Ishikawa (cell line): ENCODE data around the gene TRRAP.

Experiments used
- CEBPB ChIP-seq: IDR thresholded peaks from 2 replicates; pipeline ENCODE4 v1.6.1; 2012
- CREB1 ChIP-seq: IDR thresholded peaks from 2 replicates; pipeline ENCODE4 v1.6.1; 2012; ENCODE audit warnings: low read depth
- EP300 ChIP-seq: IDR thresholded peaks from 2 replicates; pipeline ENCODE4 v1.6.1; 2012; ENCODE audit warnings: borderline replicate concordance
- FOXM1 ChIP-seq: IDR thresholded peaks from 2 replicates; pipeline ENCODE4 v1.6.1; 2012; ENCODE audit warnings: low read depth, borderline replicate concordance
- NFIC ChIP-seq: IDR thresholded peaks from 2 replicates; pipeline ENCODE4 v1.6.1; 2012
- TAF1 ChIP-seq: IDR thresholded peaks from 2 replicates; pipeline ENCODE4 v1.6.1; 2012; ENCODE audit warnings: low read depth, mild to moderate bottlenecking
- TCF12 ChIP-seq: IDR thresholded peaks from 2 replicates; pipeline ENCODE4 v1.6.1; 2012; ENCODE audit warnings: low read depth
- YY1 ChIP-seq: IDR thresholded peaks from 2 replicates; pipeline ENCODE4 v1.6.1; 2012; ENCODE audit warnings: low read depth
- ZBTB7A ChIP-seq: IDR thresholded peaks from 2 replicates; pipeline ENCODE4 v1.6.1; 2012; ENCODE audit warnings: low read depth
- TF ChIP-seq, protein P1 (sequence below): IDR thresholded peaks from 2 replicates; pipeline ENCODE4 v1.6.1; 2012
- TF ChIP-seq, protein P2 (sequence below): IDR thresholded peaks from 2 replicates; pipeline ENCODE4 v1.6.1; 2012; ENCODE audit warnings: low read depth, mild to moderate bottlenecking

- TF ChIP-seq EP300 (no peak), ZBTB7A (no peak), YY1 (no peak), TCF12 (no peak), CREB1 (no peak), CEBPB (no peak), TAF1 (no peak), NFIC (no peak), FOXM1 (no peak)
- TF ChIP-seq, protein P1, sequence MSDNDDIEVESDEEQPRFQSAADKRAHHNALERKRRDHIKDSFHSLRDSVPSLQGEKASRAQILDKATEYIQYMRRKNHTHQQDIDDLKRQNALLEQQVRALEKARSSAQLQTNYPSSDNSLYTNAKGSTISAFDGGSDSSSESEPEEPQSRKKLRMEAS = no peak
- TF ChIP-seq, protein P2, sequence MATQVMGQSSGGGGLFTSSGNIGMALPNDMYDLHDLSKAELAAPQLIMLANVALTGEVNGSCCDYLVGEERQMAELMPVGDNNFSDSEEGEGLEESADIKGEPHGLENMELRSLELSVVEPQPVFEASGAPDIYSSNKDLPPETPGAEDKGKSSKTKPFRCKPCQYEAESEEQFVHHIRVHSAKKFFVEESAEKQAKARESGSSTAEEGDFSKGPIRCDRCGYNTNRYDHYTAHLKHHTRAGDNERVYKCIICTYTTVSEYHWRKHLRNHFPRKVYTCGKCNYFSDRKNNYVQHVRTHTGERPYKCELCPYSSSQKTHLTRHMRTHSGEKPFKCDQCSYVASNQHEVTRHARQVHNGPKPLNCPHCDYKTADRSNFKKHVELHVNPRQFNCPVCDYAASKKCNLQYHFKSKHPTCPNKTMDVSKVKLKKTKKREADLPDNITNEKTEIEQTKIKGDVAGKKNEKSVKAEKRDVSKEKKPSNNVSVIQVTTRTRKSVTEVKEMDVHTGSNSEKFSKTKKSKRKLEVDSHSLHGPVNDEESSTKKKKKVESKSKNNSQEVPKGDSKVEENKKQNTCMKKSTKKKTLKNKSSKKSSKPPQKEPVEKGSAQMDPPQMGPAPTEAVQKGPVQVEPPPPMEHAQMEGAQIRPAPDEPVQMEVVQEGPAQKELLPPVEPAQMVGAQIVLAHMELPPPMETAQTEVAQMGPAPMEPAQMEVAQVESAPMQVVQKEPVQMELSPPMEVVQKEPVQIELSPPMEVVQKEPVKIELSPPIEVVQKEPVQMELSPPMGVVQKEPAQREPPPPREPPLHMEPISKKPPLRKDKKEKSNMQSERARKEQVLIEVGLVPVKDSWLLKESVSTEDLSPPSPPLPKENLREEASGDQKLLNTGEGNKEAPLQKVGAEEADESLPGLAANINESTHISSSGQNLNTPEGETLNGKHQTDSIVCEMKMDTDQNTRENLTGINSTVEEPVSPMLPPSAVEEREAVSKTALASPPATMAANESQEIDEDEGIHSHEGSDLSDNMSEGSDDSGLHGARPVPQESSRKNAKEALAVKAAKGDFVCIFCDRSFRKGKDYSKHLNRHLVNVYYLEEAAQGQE = no peak
Observed at GRCh38 chr7:98982686-98983085, 104.4 kb downstream of the TRRAP start.
